H1 (cell line): ENCODE results near the gene MSMP. TPM values are rescaled to one million over a fixed set of nuclear protein-coding genes. Genes with fewer than 3 reads are reported as not detected.

ENCODE experiments used
- CTCF ChIA-PET: fragments of 300-600 bp; sonication (Branson Sonifier 250); formaldehyde crosslinking; loops from one replicate; lab custom pipeline; 2021; ENCODE audit not compliant: partially characterized antibody; lab: Charles Lee
- POLR2A ChIA-PET: fragments of 300-600 bp; sonication (Branson Sonifier 250); formaldehyde crosslinking; loops from one replicate; lab custom pipeline; 2021; ENCODE audit warnings: inconsistent platforms; ENCODE audit not compliant: partially characterized antibody; lab: Charles Lee
- DNase-seq, 2 experiments: peaks; one replicate each; pipeline versions ENCODE4 v3.0.0 to v3.0.0-alpha.2; 2010 to 2022; ENCODE audit warnings: low spot score in 2 of 2, low read depth in 1 of 2, mixed read lengths in 1 of 2
- FAIRE-seq: peaks from 2 replicates; lab custom pipeline; 2011; peaks lifted over from hg19 to GRCh38; lab: Jason Lieb, UNC
- H2AFZ ChIP-seq: 2 replicates; pipeline ENCODE4 v1.8.1; 2012; ENCODE audit warnings: low read length, inconsistent platforms
- H2AK5ac ChIP-seq: 2 replicates; pipeline ENCODE4 v1.6.1; 2013; ENCODE audit warnings: low read depth, low read length
- H2BK120ac ChIP-seq: replicated peaks from 2 replicates; pipeline ENCODE3; 2013; ENCODE audit warnings: low read depth, low read length, inconsistent platforms
- H2BK12ac ChIP-seq: 2 replicates; pipeline ENCODE4 v1.6.1; 2013; ENCODE audit warnings: low read depth, low read length
- H2BK15ac ChIP-seq: 2 replicates; pipeline ENCODE4 v1.6.1; 2013; ENCODE audit warnings: low read length
- H2BK20ac ChIP-seq: 2 replicates; pipeline ENCODE4 v1.6.1; 2013; ENCODE audit warnings: low read length
- H2BK5ac ChIP-seq: 2 replicates; pipeline ENCODE4 v1.6.1; 2013; ENCODE audit warnings: low read depth, low read length
- H3K14ac ChIP-seq: 2 replicates; pipeline ENCODE4 v1.6.1; 2013; ENCODE audit warnings: inconsistent platforms; ENCODE audit not compliant: insufficient read length
- H3K18ac ChIP-seq: 2 replicates; pipeline ENCODE4 v1.6.1; 2013; ENCODE audit warnings: low read length; ENCODE audit errors: extremely low read depth
- H3K23ac ChIP-seq: 2 replicates; pipeline ENCODE4 v1.6.1; 2013; ENCODE audit warnings: inconsistent platforms; ENCODE audit not compliant: insufficient read length
- H3K23me2 ChIP-seq: 2 replicates; pipeline ENCODE4 v1.6.1; 2013; ENCODE audit warnings: low read depth, low read length
- H3K27ac ChIP-seq: 2 replicates; pipeline ENCODE4 v1.6.1; 2011; ENCODE audit warnings: low read depth, low read length, inconsistent platforms
- H3K27me3 ChIP-seq, 4 experiments: replicated peaks in 1 of 4; 1 replicate in 1 of 4; 2 replicates in 3 of 4; pipeline versions ENCODE4 v1.6.1 to v1.8.1; 2011 to 2013; ENCODE audit warnings: low read length in 3 of 4, mild to moderate bottlenecking in 3 of 4, inconsistent platforms in 2 of 4, mixed read lengths in 2 of 4, moderate library complexity in 1 of 4; ENCODE audit not compliant: control insufficient read depth in 3 of 4, insufficient read depth in 3 of 4; ENCODE audit errors: extremely low read depth in 1 of 4
- H3K36me3 ChIP-seq, 4 experiments: 2 replicates each; pipeline versions ENCODE4 v1.6.1 to v1.8.1; 2011 to 2013; ENCODE audit warnings: mild to moderate bottlenecking in 4 of 4, low read length in 3 of 4, moderate library complexity in 2 of 4, control low read depth in 1 of 4, inconsistent platforms in 1 of 4; ENCODE audit not compliant: insufficient read depth in 4 of 4, control insufficient read depth in 2 of 4
- H3K4ac ChIP-seq: replicated peaks from 2 replicates; pipeline ENCODE3; 2013; ENCODE audit warnings: low read length, low read depth, mixed read lengths, inconsistent platforms; ENCODE audit not compliant: insufficient read length
- H3K4me1 ChIP-seq, 4 experiments: replicated peaks in 1 of 4; 1 replicate in 1 of 4; 2 replicates in 3 of 4; pipeline versions ENCODE4 v1.6.1 to v1.8.1; 2011 to 2013; ENCODE audit warnings: low read length in 3 of 4, inconsistent platforms in 2 of 4, mixed read lengths in 1 of 4; ENCODE audit not compliant: insufficient read depth in 4 of 4, control insufficient read depth in 3 of 4
- H3K4me2 ChIP-seq, 2 experiments: 2 replicates each; pipeline versions ENCODE4 v1.6.1 to v1.8.1; 2011 to 2013; ENCODE audit warnings: low read depth in 2 of 2, low read length in 2 of 2, control low read depth in 1 of 2, inconsistent platforms in 1 of 2, mild to moderate bottlenecking in 1 of 2; ENCODE audit not compliant: insufficient read depth in 1 of 2
- H3K4me3 ChIP-seq, 4 experiments: fragments of 200-600, 300-600 bp in 1 of 4; sonication (generic), shearing (Covaris generic), sonication (Bioruptor Twin) in 1 of 4; 2 replicates each; pipeline versions ENCODE4 v1.5.1 to v1.8.1; 2011 to 2016; ENCODE audit warnings: low read length in 4 of 4, low read depth in 3 of 4, control low read depth in 2 of 4, inconsistent platforms in 2 of 4, mild to moderate bottlenecking in 2 of 4, mixed read lengths in 1 of 4, moderate library complexity in 1 of 4; ENCODE audit not compliant: insufficient read depth in 2 of 4; ENCODE audit errors: extremely low read depth in 1 of 4
- H3K56ac ChIP-seq: replicated peaks from 2 replicates; pipeline ENCODE3; 2013; ENCODE audit warnings: low read depth, mild to moderate bottlenecking, mixed read lengths, low read length, inconsistent platforms; ENCODE audit not compliant: insufficient read length
- H3K79me1 ChIP-seq: 2 replicates; pipeline ENCODE4 v1.6.1; 2013; ENCODE audit warnings: low read depth, low read length, control low read depth
- H3K79me2 ChIP-seq, 2 experiments: 2 replicates each; pipeline versions ENCODE4 v1.6.1 to v1.8.1; 2012 to 2013; ENCODE audit warnings: low read length in 2 of 2, mild to moderate bottlenecking in 2 of 2, inconsistent platforms in 1 of 2; ENCODE audit not compliant: insufficient read depth in 2 of 2, control insufficient read depth in 1 of 2
- H3K9ac ChIP-seq, 4 experiments: replicated peaks in 1 of 4; 1 replicate in 1 of 4; 2 replicates in 3 of 4; pipeline versions ENCODE4 v1.6.1 to v1.8.1; 2011 to 2013; ENCODE audit warnings: low read depth in 3 of 4, low read length in 3 of 4, control low read depth in 2 of 4, mild to moderate bottlenecking in 2 of 4, moderate library complexity in 2 of 4, inconsistent platforms in 1 of 4; ENCODE audit errors: extremely low read depth in 1 of 4
- H3K9me3 ChIP-seq, 2 experiments: 2 replicates each; pipeline versions ENCODE4 v1.6.1 to v1.8.1; 2012 to 2013; ENCODE audit warnings: mild to moderate bottlenecking in 2 of 2, moderate library complexity in 2 of 2, control low read depth in 1 of 2, inconsistent platforms in 1 of 2, low read depth in 1 of 2, low read length in 1 of 2, mixed read lengths in 1 of 2; ENCODE audit not compliant: insufficient read depth in 2 of 2
- H4K20me1 ChIP-seq, 2 experiments: replicated peaks in 1 of 2; 2 replicates each; pipeline versions ENCODE3 to v1.8.1; 2011 to 2013; ENCODE audit warnings: inconsistent platforms in 2 of 2, low read length in 2 of 2, mild to moderate bottlenecking in 1 of 2; ENCODE audit not compliant: insufficient read depth in 2 of 2, control insufficient read depth in 1 of 2
- H4K5ac ChIP-seq: 2 replicates; pipeline ENCODE4 v1.6.1; 2013; ENCODE audit warnings: low read length, low read depth, mixed read lengths, inconsistent platforms; ENCODE audit not compliant: insufficient read length
- H4K8ac ChIP-seq: 2 replicates; pipeline ENCODE4 v1.8.0; 2013; ENCODE audit warnings: mild to moderate bottlenecking, moderate library complexity, low read length, inconsistent platforms; ENCODE audit not compliant: insufficient read depth; ENCODE audit errors: extremely low read depth
- H4K91ac ChIP-seq: replicated peaks from 2 replicates; pipeline ENCODE3; 2013; ENCODE audit warnings: low read length, mixed read lengths, inconsistent platforms; ENCODE audit not compliant: insufficient read length
- ATF3 ChIP-seq: IDR thresholded peaks from 2 replicates; pipeline ENCODE4 v1.6.1; 2011; ENCODE audit warnings: low read depth, mild to moderate bottlenecking, low read length; ENCODE audit not compliant: insufficient read depth
- BCL11A ChIP-seq, 2 experiments: IDR thresholded peaks; one replicate each; pipeline ENCODE4 v1.6.1; 2011; ENCODE audit warnings: low read depth in 2 of 2, low read length in 2 of 2, mild to moderate bottlenecking in 2 of 2
- CHD2 ChIP-seq: IDR thresholded peaks from 2 replicates; pipeline ENCODE4 v1.6.1; 2012; ENCODE audit warnings: low read length, improper control_type of control experiment
- CTBP2 ChIP-seq: IDR thresholded peaks from 2 replicates; pipeline ENCODE4 v1.7.0; 2011; ENCODE audit warnings: borderline replicate concordance, mild to moderate bottlenecking, moderate library complexity, mixed read lengths, low read length; ENCODE audit not compliant: insufficient read depth, insufficient read length
- CTCF ChIP-seq, 3 experiments: IDR thresholded peaks; 1 replicate in 2 of 3; 2 replicates in 1 of 3; pipeline versions ENCODE4 v1.5.1 to v1.6.1; 2011; ENCODE audit warnings: low read length in 3 of 3, mild to moderate bottlenecking in 3 of 3, inconsistent platforms in 2 of 3, low read depth in 1 of 3, moderate library complexity in 1 of 3; ENCODE audit not compliant: insufficient read depth in 1 of 3; ENCODE audit errors: control extremely low read depth in 1 of 3
- E2F6 ChIP-seq: IDR thresholded peaks from 2 replicates; pipeline ENCODE4 v1.6.1; 2012; ENCODE audit warnings: inconsistent platforms
- HDAC2 ChIP-seq, 2 experiments: fragments of 300-600 bp in 1 of 2; sonication (generic) in 1 of 2; IDR thresholded peaks; 2 replicates each; pipeline ENCODE4 v1.6.1; 2011 to 2012; ENCODE audit warnings: low read depth in 2 of 2, low read length in 2 of 2, mild to moderate bottlenecking in 2 of 2, moderate library complexity in 2 of 2, borderline replicate concordance in 1 of 2, inconsistent platforms in 1 of 2
- JUND ChIP-seq: IDR thresholded peaks from 2 replicates; pipeline ENCODE4 v1.6.1; 2011; ENCODE audit warnings: mild to moderate bottlenecking, improper control_type of control experiment, low read length
- SAP30 ChIP-seq: fragments of 300-600 bp; sonication (generic); IDR thresholded peaks from 2 replicates; pipeline ENCODE4 v1.7.1; 2012; ENCODE audit warnings: low read length, moderate library complexity, mild to moderate bottlenecking, inconsistent platforms; ENCODE audit not compliant: insufficient read depth, insufficient replicate concordance
- SP1 ChIP-seq: IDR thresholded peaks from 2 replicates; pipeline ENCODE4 v1.6.1; 2011; ENCODE audit warnings: low read depth, low read length
- WGBS, 2 experiments: shearing (Covaris generic) in 1 of 2; methylation state at CpG; one replicate each; pipeline versions ENCODE4 v1.1.6 to v1.1.7; 2013 to 2015; ENCODE audit warnings: low lambda C conversion rate in 2 of 2, mixed read lengths in 2 of 2, inconsistent platforms in 1 of 2, low coverage in 1 of 2, missing lambda C conversion rate in 1 of 2; ENCODE audit not compliant: insufficient replicate concordance in 2 of 2, insufficient coverage in 1 of 2, insufficient read length in 1 of 2; ENCODE audit errors: extremely low coverage in 1 of 2, missing lambda C conversion rate in 1 of 2; 5-methylcytosine and 5-hydroxymethylcytosine counted together
- polyA plus RNA-seq, 7 experiments: library from polyadenylated mRNA; depleted of rRNA in 3 of 7; stranded (reverse) in 5 of 7; unstranded in 2 of 7; fragments of >200 nt in 5 of 7; fragments of 200-250 nt in 2 of 7; gene quantifications; 1 replicate in 5 of 7; 2 replicates in 1 of 7; 4 replicates in 1 of 7; pipeline versions ENCODE4 v1.2.1 to v1.2.3, GENCODE V29; 2011 to 2013; ENCODE audit warnings: missing spikeins in 2 of 7, mixed read lengths in 2 of 7
- total RNA-seq: library from RNA; stranded (reverse); fragmentation: NEBNext Ultra II Directional; extraction: Animal tissue kit (Norgen Biotek cat#: 25700); gene quantifications from 2 replicates; pipeline ENCODE4 v1.2.1, GENCODE V29; 2021

Gene MSMP
- total and polyA plus RNA-seq, 2 of the 8 experiments (the other 6 are each of a cell fraction or from before 2014, with no cell fraction given), result 0.53 TPM; not detected in 1

- no peaks in the 10 kb centered on the region for H3K79me2 ChIP-seq
- ChIA-PET CTCF (interaction anchor here (0.6 to 3.0 kb wide), 4 partner anchors 8 to 114 kb away, joined by 3 to 26 read pairs (median 4); no protein-coding TSS in a partner anchor), POLR2A (no interaction called here)
- H2AFZ ChIP-seq, result no peak overlapping the region
- H3K4me3 ChIP-seq, result no peak overlapping the region
- no peaks in the 10 kb centered on the region for H4K20me1 ChIP-seq
- H3K4me2 ChIP-seq, result no peak overlapping the region
- H3K27ac ChIP-seq, result no peak overlapping the region
- no peak overlapping the region for H2BK12ac ChIP-seq
- no peak overlapping the region for H4K8ac ChIP-seq
- H3K9me3 ChIP-seq, result no peaks in the 10 kb centered on the region
- H3K79me1 ChIP-seq, result no peaks in the 10 kb centered on the region
- no peak overlapping the region for H2BK5ac ChIP-seq
- no peaks in the 10 kb centered on the region for H3K27me3 ChIP-seq
- H3K36me3 ChIP-seq, result no peaks in the 10 kb centered on the region
- H3K56ac ChIP-seq, result no peak overlapping the region
- H2BK20ac ChIP-seq, result no peak overlapping the region
- DNase-seq (no peak), FAIRE-seq (no peak)
- H3K18ac ChIP-seq, result no peak overlapping the region
- H3K14ac ChIP-seq, result no peak overlapping the region
- no peak overlapping the region for H4K91ac ChIP-seq
- no peaks in the 10 kb centered on the region for H3K4me1 ChIP-seq
- H3K23me2 ChIP-seq, result no peaks in the 10 kb centered on the region
- H3K9ac ChIP-seq, result no peak overlapping the region
- WGBS, 2 experiments, result 100% methylated on average over 2 of the region's 2 CpGs; no CpG with 5 or more reads in 1 of the 2 experiments
- no peak overlapping the region for H2AK5ac ChIP-seq
- no peak overlapping the region for H3K4ac ChIP-seq
- H4K5ac ChIP-seq, result no peak overlapping the region
- H2BK15ac ChIP-seq, result no peak overlapping the region
- no peak overlapping the region for H2BK120ac ChIP-seq
- no peak overlapping the region for H3K23ac ChIP-seq
- TF ChIP-seq ATF3, result no peak
- no peak for TF ChIP-seq CTCF (IDR thresholded peaks at IDR 0.05; ENCODE audit: control extremely low read depth in 1 of 3, insufficient read depth in 1 of 3, low read depth in 1 of 3, low read length in 3 of 3)
- no peak for TF ChIP-seq SP1
- no peak for TF ChIP-seq HDAC2 (IDR thresholded peaks at IDR 0.05; ENCODE audit: borderline replicate concordance in 1 of 2, low read depth in 2 of 2, low read length in 2 of 2)
- TF ChIP-seq CTBP2, result no peak
- TF ChIP-seq CHD2, result no peak
- no peak for TF ChIP-seq JUND
- TF ChIP-seq SAP30, result no peak
- no peak for TF ChIP-seq E2F6
- TF ChIP-seq BCL11A (IDR thresholded peaks at IDR 0.05; ENCODE audit: low read depth in 2 of 2, low read length in 2 of 2), result no peak
Measured at GRCh38 chr9:35781066-35781465, 27.0 kb upstream of the MSMP start.
